NCI-H69 (cell line): ENCODE data around the gene ODAM.
"Not testable (repeated sequence)": the region's sequence is repeated elsewhere in the genome, so short reads cannot be mapped to it uniquely, and the experiment has no call there.

ENCODE experiments used
- DNase-seq: peaks from one replicate; lab custom pipeline; 2025; lab: John Stamatoyannopoulos, UW

ODAM gene

DNA sequence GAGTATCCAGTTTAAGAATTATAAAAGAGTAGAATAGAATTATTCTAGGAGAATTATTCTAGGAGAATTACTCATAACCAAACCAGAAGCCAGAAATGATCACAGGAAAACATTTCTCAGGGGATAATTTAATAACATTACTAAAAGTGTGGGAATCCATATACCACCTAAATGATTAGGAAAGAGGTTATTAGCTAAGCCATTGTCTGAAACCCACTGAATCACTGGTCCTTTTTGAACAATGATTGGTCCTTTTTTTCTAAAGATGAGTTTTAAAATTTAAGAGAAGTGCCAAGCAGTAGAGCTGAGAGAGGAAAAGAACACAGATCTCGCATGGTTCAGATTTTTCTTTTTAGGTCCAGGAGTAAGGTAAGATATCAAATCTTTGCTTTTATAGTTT is at the start of gene ODAM:
Gene ODAM, plus strand, starts transcription at position 301 of the 400 bp plus-strand sequence. CDS start 819 bp downstream, outside the sequence.
- DNase-seq = no peak

- no peak for DNase-seq
These were observed 44.3 kb upstream of the ODAM start for GRCh38 chr4:70151271-70151670.

- no peak for DNase-seq
These were observed 43.4 kb upstream of the ODAM start for GRCh38 chr4:70152088-70152487.

DNA sequence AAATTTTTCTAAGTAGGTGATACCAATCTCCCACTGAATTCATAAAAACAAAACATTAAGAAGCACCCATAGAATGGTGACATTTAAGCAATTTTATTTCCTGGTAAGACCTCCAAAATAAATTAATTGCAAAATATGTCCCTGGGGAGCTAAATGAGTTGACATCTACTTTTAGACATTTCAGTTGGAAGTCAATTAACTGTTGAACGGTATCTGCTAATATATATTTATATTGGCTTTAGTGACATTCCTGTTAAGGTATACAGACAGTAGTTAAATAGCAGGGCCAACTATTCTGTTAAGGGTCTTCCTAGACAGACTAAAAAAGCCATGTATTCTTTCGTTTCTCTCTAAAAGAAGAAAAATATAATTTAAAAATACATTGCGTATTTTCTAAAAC is 41.6 kb upstream of the ODAM start, which contains the start of gene PRR27:
Gene PRR27, plus strand, starts transcription at position 301 of the 400 bp plus-strand sequence. CDS start 139 bp downstream, outside the sequence.
- DNase-seq = no peak

DNA sequence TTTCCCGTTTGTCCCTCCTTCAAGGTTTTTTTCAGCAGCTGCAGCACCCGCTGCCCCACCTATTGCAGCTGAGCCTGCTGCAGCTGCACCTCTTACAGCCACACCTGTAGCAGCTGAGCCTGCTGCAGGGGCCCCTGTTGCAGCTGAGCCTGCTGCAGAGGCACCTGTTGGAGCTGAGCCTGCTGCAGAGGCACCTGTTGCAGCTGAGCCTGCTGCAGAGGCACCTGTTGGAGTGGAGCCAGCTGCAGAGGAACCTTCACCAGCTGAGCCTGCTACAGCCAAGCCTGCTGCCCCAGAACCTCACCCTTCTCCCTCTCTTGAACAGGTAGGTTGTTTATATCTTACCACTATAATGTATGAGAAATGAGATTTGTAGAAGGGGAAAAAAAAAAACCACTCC is 36.9 kb upstream of the ODAM start:
- peak; percentile 0 for DNase-seq

DNA sequence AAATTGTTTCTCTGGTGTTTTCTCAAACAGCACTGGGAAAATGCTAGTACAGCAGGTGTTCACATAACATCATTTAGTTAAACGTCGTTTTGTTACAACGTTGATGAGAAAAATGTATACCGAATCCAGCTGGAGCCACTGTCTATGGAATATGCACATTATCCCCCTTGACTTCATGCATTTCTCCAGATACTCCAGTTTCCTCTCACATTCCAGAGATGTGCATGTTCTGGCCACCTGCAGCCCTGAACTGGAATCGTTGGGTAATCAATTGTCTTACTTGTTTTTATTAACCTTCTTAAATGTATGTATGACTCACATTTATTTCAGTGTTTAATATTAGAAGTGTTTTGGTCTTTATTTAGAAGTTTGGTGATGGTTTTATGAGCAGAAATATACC is 18.4 kb upstream of the ODAM start:
- no peak for DNase-seq

GRCh38 chr4:70178075-70178660 is 17.4 kb upstream of the ODAM start:
- no peak for DNase-seq

DNA sequence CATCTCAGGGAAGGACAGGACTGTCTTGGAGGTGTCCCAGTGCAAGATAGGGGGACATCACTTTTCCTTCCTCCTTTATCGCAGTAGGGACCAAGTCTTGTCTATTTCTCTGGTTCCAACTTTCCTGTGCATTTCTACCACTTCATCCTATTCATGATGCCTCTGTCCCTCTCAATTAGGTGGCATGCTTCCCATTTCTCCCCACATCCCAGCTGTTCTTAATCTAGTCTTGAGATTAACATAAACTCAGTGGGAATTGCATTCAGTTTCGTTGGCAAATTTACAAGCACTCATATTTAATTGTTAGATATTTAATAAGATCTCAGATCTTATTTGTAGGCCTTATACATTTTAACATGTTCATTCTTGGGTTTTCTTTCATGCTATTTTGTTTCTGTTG is 15.7 kb upstream of the ODAM start:
- no peak for DNase-seq

GRCh38 chr4:70181864-70182263 is 13.7 kb upstream of the ODAM start:
- no peak for DNase-seq

GRCh38 chr4:70182517-70183167 is 12.9 kb upstream of the ODAM start:
- no peak for DNase-seq

DNA sequence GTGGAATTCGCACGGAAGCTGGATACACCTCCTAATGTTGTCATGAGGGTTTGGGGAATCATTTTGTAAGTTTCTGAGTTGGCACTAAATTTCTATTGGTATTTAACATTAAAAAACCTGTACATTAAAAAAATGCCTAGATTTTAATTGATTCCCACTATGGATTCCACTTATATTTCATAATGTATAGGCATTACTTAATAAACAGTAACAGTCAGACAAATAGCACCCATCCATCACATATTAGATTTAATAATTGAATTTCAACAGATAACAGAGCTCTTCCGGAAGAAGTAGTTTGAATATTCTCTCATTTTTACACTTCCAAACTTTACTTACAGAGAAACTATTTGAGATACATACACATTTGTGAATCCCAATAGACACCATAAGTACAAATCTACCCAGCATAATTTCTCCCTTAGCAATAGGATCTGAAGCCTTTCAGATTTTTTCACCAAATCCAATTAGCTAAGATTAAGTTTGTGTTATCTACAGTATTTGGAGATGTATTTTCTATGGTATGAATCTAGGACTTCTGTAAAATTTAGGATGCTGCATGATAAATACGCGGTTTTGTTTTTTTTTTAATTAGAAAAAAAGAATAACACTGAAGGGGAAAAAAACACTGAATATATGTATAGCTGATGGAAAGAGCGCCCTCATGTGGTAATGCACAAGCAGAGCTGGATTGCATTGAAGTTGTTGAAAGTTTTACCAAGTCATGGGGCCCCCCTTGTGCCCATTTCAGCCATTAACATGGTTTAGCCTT is 12.2 kb upstream of the ODAM start:
- peak; percentile 46 for DNase-seq

DNA sequence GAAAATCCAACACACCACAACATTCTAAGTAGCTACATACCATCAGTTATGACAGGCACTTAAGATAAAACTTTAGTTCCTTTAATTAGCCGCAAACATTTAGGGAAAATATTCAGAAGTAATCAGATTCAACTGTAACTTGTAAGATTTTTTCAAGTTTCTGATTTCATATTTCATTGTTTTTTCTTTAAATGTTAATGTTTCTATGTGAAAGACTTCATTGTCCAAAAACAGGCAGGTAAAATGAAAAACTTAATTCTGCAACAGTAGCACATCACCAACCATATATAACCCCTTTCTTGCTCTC is 11.6 kb upstream of the ODAM start:
- no peak for DNase-seq

GRCh38 chr4:70187216-70187615 is 8.3 kb upstream of the ODAM start:
- no peak for DNase-seq

DNA sequence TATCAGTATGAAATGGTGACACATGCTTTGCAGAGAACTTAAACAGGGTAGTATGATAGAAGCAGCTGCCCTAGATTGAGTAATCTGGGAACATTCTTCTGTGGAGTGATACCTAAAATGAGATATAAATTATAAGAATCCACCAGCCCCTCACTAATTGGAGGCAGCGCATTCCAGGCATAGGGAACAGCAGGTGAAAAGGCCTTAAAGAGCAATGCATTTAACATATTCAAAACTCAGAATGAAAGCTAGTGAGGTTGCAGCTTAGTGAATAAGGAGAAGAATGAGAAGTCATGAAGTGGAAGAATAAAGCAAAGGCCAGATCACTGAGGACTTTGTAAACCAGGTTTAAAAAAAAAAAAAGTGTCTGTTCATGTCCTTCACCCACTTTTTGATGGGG is 4.9 kb upstream of the ODAM start:
- DNase-seq = no peak

DNA sequence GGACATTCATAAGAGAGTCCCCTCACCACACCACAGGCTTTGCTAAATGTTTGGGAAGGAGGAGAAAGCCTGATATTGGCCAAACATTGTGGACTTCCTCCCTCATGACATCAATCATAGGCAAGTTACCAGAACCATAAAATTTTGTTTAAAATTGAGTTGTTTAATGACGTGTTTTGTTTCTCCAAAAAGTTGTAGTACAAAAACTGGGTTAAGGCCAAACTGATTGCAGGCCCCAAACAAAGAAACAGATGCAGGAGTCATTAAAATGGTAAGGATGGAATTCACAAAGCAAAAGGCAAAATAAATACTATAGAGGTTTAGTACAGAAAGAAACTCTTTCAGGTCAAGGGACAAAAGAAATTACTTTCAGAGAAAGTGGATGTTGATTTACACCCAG is 3.9 kb upstream of the ODAM start:
- DNase-seq = no peak

GRCh38 chr4:70192895-70193294 is 2.6 kb upstream of the ODAM start:
- no peak for DNase-seq

DNA sequence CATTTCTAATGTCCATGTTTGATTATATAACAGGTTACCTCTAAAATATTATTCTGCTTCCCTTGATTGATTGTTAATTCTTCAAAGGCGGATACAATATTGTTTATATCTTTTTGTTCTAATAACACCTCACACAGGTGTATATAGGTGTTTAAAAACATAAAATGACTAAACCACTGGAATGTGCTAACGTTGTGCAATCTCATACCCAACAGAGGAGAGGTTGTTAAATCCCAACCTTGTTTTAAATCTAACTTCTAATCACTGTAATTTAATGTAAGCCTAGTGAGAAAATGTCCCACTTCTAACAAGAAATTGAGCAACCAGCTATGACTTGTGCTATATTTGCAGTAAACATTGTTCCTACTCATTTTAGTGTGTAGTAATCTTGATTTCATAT is 1.3 kb downstream of the ODAM start:
- no peak for DNase-seq

DNA sequence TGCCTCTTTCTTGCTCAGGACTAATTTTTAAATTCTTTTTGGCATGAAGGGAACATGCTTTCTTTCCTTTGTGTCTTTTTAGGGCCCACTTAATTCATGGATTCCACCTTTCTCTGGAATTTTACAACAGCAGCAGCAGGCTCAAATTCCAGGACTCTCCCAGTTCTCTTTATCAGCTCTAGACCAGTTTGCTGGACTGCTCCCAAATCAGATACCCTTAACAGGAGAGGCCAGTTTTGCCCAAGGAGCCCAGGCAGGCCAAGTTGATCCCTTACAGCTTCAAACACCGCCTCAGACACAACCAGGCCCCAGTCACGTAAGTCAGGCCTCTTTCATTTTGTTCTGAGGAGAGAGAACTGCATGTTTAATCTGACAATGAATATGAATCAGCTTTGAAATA is 2.3 kb downstream of the ODAM start:
- DNase-seq = no peak

GRCh38 chr4:70203601-70204000 is 8.1 kb downstream of the ODAM start:
- DNase-seq = no peak

DNA sequence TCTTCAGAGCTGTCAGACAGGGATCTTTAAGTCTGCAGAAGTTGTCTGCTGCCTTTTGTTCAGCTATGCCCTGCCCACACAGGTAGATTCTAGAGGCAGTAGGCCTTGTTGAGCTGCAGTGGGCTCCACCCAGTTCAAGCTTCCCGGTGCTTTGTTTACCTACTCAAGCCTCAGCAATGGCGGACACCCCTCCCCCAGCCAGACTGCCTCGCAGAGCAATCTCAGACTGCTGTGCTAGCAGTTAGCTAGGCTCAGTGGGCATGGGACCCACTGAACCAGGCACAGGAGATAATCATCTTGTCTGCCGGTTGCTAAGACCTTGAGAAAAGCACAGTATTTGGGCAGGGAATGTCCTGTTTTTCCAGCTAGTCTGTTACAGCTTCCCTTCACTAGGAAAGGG is 17.2 kb downstream of the ODAM start:
- not testable (repeated sequence) for DNase-seq

- not testable (repeated sequence) for DNase-seq
These were observed 20.6 kb downstream of the ODAM start for GRCh38 chr4:70216109-70216508.

GRCh38 chr4:70216550-70216949 is 21.0 kb downstream of the ODAM start:
- DNase-seq = not testable (repeated sequence)

DNA sequence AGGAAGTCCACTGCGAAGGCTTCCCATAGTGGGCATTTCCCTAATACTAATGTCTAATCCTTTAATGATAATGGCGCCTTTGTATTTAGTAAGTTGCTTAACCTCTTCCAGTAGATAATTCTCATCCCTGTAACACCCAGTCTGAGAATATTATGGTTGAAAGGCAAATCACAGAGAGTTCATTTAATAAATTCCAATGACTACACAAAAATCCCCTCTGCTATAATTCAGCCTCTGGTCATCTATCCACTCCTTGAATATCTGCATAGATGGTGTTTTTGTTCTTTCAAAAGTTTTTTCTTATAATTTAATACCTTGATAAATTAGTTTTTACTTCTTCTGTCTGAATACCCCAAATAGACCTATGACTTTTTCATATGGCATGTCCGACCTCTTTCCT is 25.9 kb downstream of the ODAM start:
- DNase-seq = not testable (repeated sequence)
